PFSK-1 (cell line): ENCODE measurements around the gene CEP97.

Experiments used
- FOXP2 ChIP-seq: optimal IDR thresholded peaks from 2 replicates; pipeline ENCODE3; 2011; ENCODE audit warnings: borderline replicate concordance, control low read depth, inconsistent platforms; ENCODE audit not compliant: insufficient read depth; ENCODE audit errors: extremely low read length, extremely low read depth
- POLR2AphosphoS5 ChIP-seq: IDR thresholded peaks from 2 replicates; pipeline ENCODE4 v1.6.1; 2012; ENCODE audit warnings: low read depth, mild to moderate bottlenecking, control low read depth, low read length, moderate library complexity
- SIN3A ChIP-seq: IDR thresholded peaks from 2 replicates; pipeline ENCODE4 v1.6.1; 2012; ENCODE audit warnings: mild to moderate bottlenecking, low read length, moderate library complexity, borderline replicate concordance; ENCODE audit not compliant: insufficient read depth
- TAF1 ChIP-seq: IDR thresholded peaks from 2 replicates; pipeline ENCODE4 v1.6.1; 2012; ENCODE audit warnings: low read length, control low read depth, borderline replicate concordance; ENCODE audit not compliant: insufficient read depth
- TF ChIP-seq, protein P1 (sequence below), 2 experiments: IDR thresholded peaks; 2 replicates each; pipeline versions ENCODE4 v1.6.1 to v1.8.0; 2011 to 2012; ENCODE audit warnings: low read depth in 2 of 2, low read length in 2 of 2, control low read depth in 1 of 2, inconsistent platforms in 1 of 2, mild to moderate bottlenecking in 1 of 2, moderate library complexity in 1 of 2; ENCODE audit not compliant: insufficient read depth in 1 of 2

Gene CEP97

GRCh38 chr3:101817992-101818391 lies 93.6 kb downstream of the CEP97 start:
- TF ChIP-seq POLR2AphosphoS5 (no peak), FOXP2 (no peak), SIN3A (no peak), TAF1 (no peak)
- TF ChIP-seq, protein P1, sequence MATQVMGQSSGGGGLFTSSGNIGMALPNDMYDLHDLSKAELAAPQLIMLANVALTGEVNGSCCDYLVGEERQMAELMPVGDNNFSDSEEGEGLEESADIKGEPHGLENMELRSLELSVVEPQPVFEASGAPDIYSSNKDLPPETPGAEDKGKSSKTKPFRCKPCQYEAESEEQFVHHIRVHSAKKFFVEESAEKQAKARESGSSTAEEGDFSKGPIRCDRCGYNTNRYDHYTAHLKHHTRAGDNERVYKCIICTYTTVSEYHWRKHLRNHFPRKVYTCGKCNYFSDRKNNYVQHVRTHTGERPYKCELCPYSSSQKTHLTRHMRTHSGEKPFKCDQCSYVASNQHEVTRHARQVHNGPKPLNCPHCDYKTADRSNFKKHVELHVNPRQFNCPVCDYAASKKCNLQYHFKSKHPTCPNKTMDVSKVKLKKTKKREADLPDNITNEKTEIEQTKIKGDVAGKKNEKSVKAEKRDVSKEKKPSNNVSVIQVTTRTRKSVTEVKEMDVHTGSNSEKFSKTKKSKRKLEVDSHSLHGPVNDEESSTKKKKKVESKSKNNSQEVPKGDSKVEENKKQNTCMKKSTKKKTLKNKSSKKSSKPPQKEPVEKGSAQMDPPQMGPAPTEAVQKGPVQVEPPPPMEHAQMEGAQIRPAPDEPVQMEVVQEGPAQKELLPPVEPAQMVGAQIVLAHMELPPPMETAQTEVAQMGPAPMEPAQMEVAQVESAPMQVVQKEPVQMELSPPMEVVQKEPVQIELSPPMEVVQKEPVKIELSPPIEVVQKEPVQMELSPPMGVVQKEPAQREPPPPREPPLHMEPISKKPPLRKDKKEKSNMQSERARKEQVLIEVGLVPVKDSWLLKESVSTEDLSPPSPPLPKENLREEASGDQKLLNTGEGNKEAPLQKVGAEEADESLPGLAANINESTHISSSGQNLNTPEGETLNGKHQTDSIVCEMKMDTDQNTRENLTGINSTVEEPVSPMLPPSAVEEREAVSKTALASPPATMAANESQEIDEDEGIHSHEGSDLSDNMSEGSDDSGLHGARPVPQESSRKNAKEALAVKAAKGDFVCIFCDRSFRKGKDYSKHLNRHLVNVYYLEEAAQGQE (IDR thresholded peaks at IDR 0.05; ENCODE audit: insufficient read depth in 1 of 2, low read depth in 2 of 2, low read length in 2 of 2): no peak

DNA sequence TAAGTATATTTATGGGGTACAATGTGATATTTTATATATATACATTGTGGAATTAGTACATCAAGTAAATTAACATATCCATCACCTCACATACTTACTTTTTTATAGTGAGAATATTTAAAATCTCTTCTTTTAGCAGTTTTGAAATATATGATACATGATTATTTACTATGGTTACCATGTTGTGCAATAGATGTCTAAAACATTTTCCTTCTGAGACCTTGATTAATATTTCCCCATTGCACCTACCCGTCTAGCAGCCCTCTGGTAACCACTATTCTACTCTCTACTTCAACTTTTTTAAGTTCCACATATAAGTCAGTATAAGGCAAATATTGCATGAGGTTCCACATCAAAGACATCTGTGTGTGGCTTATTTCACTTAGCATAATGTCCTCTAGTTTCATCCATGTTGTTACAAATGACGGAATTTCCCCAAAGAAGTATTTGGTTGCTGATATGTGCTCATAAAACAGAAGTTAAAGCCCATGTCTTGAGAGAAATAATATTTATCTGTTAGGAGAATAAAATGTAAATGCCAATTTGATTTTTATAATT lies 95.3 kb downstream of the CEP97 start:
- TF ChIP-seq, protein P1 (IDR thresholded peaks at IDR 0.05; ENCODE audit: insufficient read depth in 1 of 2, low read depth in 2 of 2, low read length in 2 of 2): no peak
- TF ChIP-seq TAF1 (no peak), SIN3A (no peak), FOXP2 (no peak), POLR2AphosphoS5 (no peak)
